GM12878 (cell line): ENCODE data around the gene RPL35A.

Experiments
- BHLHE40 ChIP-seq, 2 experiments: fragments of 450-650 bp in 1 of 2; IDR thresholded peaks; 2 replicates each; pipeline ENCODE4 v1.6.1; 2011 to 2017; ENCODE audit warnings: low read depth in 2 of 2, borderline replicate concordance in 1 of 2, improper control_type of control experiment in 1 of 2, low read length in 1 of 2, mild to moderate bottlenecking in 1 of 2
- EED ChIP-seq: sonication (generic); IDR thresholded peaks from 2 replicates; pipeline ENCODE4 v1.6.1; 2016; ENCODE audit warnings: antibody characterized with exemption, low read depth
- EGR1 ChIP-seq, 2 experiments: IDR thresholded peaks; 1 replicate in 1 of 2; 2 replicates in 1 of 2; pipeline ENCODE4 v1.6.1; 2011 to 2012; ENCODE audit warnings: low read depth in 2 of 2, low read length in 2 of 2, borderline replicate concordance in 1 of 2, mild to moderate bottlenecking in 1 of 2, moderate library complexity in 1 of 2
- POLR2AphosphoS5 ChIP-seq: IDR thresholded peaks from 2 replicates; pipeline ENCODE4 v1.6.1; 2011; ENCODE audit warnings: mild to moderate bottlenecking, low read length, inconsistent platforms
- RELA ChIP-seq: fragments of 450-650 bp; IDR thresholded peaks from 2 replicates; pipeline ENCODE4 v1.8.0; 2014; ENCODE audit warnings: borderline replicate concordance; ENCODE audit not compliant: partially characterized antibody
- TF ChIP-seq, protein P1 (sequence below), 3 experiments: IDR thresholded peaks in 2 of 3; conservative IDR thresholded peaks in 1 of 3; 2 replicates each; pipeline ENCODE4 v1.5.1; 2011; ENCODE audit warnings: low read depth in 3 of 3, low read length in 3 of 3, mild to moderate bottlenecking in 3 of 3, control low read depth in 2 of 3, moderate library complexity in 2 of 3, inconsistent platforms in 1 of 3, mixed read lengths in 1 of 3; ENCODE audit not compliant: control insufficient read depth in 2 of 3, insufficient read depth in 1 of 3; ENCODE audit errors: extremely low read depth in 1 of 3
- TF ChIP-seq, protein P2 (sequence below): IDR thresholded peaks from 2 replicates; pipeline ENCODE4 v1.6.1; 2012; ENCODE audit warnings: low read depth, low read length, improper control_type of control experiment

DNA sequence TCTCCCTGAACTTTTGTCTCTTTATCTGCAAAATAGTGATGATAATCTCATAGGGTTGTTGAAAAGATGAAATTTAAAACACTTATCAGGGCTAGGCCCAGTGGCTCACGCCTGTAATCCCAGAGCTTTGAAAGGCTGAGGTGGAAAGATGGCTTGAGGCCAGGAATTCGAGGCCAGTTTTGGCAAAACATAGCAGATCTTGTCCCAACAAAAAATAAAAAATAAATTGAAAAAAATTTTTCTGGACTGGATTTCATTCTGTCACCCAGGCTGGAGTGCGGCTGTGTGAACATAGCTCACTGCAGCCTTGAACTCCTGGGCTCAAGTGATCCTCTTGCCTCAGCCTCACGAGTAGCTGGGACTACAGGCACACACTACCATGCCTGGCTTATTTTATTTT, 39.7 kb downstream of the RPL35A start:
- TF ChIP-seq POLR2AphosphoS5 (no peak), RELA (no peak), EED (no peak), EGR1 (IDR thresholded peaks at IDR 0.05; ENCODE audit: borderline replicate concordance in 1 of 2, low read depth in 2 of 2, low read length in 2 of 2) (no peak), BHLHE40 (IDR thresholded peaks at IDR 0.05; ENCODE audit: borderline replicate concordance in 1 of 2, low read depth in 2 of 2, low read length in 1 of 2) (no peak)
- TF ChIP-seq, protein P1, sequence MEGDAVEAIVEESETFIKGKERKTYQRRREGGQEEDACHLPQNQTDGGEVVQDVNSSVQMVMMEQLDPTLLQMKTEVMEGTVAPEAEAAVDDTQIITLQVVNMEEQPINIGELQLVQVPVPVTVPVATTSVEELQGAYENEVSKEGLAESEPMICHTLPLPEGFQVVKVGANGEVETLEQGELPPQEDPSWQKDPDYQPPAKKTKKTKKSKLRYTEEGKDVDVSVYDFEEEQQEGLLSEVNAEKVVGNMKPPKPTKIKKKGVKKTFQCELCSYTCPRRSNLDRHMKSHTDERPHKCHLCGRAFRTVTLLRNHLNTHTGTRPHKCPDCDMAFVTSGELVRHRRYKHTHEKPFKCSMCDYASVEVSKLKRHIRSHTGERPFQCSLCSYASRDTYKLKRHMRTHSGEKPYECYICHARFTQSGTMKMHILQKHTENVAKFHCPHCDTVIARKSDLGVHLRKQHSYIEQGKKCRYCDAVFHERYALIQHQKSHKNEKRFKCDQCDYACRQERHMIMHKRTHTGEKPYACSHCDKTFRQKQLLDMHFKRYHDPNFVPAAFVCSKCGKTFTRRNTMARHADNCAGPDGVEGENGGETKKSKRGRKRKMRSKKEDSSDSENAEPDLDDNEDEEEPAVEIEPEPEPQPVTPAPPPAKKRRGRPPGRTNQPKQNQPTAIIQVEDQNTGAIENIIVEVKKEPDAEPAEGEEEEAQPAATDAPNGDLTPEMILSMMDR (IDR thresholded peaks at IDR 0.05 in 2 of 3, conservative IDR thresholded peaks at IDR 0.05 in 1 of 3; ENCODE audit: control insufficient read depth in 2 of 3, extremely low read depth in 1 of 3, insufficient read depth in 1 of 3, low read depth in 3 of 3, low read length in 3 of 3): no peak
- TF ChIP-seq, protein P2, sequence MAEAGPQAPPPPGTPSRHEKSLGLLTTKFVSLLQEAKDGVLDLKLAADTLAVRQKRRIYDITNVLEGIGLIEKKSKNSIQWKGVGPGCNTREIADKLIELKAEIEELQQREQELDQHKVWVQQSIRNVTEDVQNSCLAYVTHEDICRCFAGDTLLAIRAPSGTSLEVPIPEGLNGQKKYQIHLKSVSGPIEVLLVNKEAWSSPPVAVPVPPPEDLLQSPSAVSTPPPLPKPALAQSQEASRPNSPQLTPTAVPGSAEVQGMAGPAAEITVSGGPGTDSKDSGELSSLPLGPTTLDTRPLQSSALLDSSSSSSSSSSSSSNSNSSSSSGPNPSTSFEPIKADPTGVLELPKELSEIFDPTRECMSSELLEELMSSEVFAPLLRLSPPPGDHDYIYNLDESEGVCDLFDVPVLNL: no peak
